NCI-H1930 (cell line): Measurements from ENCODE around the gene ZNF516.

Experiments
- DNase-seq, 2 experiments: peaks; one replicate each; lab custom pipeline; 2025; lab: John Stamatoyannopoulos, UW

ZNF516 gene

DNA sequence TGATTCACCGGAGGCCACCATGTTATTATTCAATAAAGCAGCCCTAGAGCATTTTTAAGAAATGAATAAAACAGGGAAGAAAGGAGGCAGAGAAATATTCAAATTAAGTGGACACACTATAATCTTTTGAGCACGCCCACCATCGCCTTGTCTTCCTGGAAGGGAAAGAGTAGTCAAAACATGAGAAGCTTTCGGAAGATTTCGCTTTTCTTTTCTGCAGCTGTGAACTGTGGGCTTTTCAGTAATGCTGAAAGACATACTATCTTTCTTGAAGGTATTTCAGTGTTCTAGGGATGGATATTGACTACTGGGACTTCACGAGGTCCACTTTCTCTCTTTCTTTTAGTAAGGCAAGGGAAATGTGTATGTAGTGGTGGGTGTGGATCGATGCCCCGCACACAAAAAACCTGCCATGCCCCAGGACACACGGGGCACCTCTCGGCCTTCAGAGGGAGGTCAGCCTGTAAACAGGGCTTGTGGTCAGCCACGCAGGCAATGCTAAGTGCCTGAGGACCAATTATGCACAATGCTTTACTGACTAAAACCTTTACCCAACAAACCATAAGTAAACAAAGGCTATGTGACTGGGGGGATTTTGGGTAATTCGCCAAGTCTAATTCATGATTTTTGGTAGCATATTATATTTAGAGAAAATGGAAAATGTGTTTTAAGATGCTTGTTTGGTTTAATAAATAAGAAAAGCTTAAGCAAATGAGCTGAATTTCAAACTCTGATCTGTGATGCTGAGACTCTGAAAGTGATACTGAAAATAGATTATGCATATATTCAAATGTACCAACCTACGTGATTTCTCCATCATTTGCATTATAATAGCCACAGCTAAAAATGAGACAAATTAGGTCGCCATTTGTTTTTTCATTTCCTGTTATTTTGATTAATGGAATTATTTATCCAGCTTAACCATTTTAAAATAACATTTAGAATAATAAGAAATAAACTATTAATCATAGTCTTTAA is 130.5 kb downstream of the ZNF516 start:
- no peak for DNase-seq

DNA sequence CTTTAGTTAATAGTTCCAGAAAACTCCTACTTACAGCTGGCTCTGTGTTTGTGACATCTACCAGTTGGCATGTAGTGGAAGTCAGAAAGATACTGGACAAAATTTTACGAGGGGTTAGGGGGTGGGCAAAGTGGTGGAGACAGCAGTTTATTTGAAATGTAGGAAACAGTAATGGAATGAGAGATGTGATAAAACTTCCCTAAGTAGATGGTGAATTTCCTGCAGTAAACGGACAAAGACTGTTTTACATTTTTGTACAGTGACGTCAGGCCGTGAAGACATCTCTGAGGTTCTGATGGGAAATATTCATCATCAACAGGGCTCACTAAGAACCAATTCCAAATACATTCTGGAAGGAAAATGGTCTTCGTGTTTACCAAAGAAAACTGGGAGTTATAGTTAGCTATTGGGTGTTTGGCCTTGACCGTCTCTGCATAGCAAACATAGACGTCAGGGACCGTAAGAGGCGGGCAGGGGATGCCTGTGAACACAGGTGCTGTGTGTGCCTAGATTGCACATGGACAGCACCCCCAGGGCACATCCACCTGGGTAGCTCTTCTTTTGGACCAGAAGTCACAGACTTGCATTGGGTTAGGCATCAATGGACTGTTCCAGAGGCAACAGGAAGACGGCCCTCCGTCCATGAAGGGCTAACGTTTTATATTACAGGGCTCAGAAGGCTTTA is 131.5 kb downstream of the ZNF516 start:
- no peak for DNase-seq

DNA sequence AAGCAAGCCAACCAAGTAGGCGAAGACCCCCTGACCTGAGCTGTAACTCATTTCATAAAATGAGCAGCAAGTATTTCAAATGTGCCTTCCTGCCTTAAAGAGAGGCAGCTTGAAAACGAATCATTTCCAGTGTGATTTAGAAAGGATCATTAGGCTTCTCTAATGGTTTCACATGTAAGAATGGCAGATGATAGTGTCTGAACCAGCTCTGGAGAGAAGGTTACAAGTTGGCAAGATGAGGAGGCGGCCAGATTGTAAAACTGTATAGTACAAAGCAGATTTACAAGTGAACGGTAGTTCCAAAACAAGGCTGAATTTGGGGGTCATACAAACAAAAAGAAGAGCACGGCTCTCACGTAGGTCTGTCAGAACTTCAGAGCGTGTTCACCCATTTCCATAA is 132.4 kb downstream of the ZNF516 start:
- DNase-seq = no peak

DNA sequence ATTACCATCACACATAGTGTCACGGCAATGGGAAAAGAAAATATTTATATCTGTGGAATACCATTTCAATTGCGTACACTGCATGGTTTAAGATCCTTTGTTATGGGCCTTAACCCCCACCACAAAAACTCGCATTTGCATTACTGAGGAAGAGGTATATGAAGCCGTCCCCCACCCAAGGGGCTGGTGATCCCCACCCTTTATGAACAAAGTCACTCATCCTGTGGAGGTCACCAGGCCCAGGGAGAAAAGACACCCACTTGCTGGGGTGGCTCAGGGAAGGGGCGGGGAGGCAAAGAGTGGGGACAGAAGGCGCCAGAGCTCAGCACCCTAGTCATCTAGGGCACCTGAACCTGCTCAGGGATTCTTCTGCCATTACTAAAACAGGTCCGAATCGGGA is 133.8 kb downstream of the ZNF516 start:
- no peak for DNase-seq

DNA sequence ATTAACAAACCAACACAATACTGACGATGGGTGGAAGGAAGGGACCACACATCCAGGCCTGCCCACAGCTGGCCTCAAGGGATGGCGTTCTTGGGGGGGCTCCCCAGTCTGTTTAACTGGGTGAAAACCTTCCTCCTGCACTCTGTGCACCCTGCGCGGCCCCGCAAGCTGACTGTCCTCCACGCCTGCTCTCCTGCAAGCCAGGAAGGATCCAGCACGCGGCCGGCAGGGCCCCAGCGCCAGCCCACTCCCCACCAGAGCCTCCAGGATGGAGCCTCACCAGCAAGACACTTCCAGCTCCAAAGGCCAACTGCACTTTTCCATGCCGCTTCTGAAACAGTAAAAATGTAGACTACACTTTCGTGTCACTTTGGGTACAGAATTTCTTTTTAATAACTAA is 135.1 kb downstream of the ZNF516 start:
- no peak for DNase-seq

DNA sequence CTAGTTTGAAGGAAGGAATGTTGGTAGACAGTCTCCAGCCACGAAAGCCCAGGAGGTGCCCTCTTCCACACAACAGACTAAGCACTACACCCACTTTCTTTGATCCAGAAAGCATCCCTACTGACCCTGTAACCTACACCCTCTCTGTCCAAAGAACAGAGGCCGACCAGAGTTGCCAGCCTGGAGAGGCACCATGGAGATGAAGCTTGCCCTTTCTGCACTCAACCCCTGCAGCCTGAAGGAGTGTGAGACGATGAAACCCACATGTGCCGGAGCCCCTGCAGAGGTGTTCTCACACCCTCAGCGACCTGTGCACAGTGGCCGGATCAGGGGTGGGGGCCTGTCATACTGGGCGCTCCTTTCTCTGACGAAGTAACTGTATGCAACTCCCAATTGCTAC is 136.3 kb downstream of the ZNF516 start:
- no peak for DNase-seq

DNA sequence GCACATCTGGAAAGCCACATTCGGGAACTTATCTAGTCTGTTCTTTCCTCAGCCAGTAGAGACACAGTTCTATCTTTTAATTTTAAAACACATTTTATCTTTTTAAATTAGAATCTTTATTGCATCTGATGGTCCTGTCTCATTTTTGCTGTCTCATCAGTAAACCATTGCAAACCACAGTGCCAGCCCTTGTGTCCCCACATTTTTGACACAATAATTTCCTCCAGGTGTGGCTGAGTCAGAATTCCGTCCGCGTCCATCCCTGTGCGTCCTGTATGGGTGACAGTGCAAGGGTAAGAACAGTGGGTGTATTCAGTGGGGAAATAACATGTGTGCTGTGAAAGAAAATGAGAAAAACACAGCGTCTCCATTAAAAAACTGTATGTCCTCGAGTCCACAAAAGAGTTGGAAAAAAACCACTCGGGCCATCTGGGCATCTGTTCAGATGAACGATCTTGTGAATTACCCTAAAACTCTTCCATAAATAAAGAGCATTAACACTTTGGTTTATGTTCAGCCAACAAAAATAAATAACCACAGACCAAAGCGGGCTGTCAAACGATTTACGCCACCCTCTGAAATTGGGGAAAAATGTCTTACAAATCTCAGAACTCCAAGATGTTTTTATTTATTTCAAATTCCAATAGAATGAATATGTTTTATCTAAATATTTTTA is 137.3 kb downstream of the ZNF516 start:
- DNase-seq = no peak

DNA sequence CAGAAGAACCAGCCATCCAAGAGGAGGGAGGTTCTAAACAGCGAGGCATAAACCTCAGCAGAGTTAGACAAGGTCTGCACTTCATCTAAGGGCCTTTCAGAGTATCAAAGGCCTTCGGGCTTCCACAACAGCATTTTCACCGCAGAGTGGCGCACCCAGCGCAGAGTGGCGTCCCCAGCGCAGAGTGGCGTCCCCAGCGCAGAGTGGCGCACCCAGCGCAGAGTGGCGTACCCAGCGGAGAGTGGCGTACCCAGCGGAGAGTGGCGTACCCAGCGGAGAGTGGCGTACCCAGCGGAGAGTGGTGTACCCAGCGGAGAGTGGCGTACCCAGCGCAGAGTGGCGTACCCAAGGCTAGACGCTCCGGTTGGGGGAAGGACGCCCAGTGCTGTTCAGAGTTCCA is 137.9 kb downstream of the ZNF516 start:
- DNase-seq = no peak

DNA sequence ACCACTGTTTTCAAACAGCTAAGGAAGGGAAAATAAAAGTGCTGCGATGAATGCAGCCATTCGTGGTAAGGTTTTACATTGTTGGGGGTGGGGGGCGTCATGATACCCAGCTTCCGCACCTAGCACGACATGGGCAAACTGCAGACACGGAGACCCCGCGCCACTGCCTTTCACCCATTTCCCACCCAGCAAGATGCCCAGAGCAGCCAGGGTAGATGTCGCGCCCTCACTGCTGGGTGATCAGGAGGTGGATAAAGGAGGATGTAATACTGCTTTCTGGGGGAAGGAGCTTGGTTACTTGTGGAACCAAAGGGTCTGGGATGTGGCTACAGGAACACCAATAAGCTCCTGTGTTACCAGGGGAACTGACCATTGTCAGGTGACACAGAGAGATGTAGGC is 138.4 kb downstream of the ZNF516 start:
- no peak for DNase-seq

DNA sequence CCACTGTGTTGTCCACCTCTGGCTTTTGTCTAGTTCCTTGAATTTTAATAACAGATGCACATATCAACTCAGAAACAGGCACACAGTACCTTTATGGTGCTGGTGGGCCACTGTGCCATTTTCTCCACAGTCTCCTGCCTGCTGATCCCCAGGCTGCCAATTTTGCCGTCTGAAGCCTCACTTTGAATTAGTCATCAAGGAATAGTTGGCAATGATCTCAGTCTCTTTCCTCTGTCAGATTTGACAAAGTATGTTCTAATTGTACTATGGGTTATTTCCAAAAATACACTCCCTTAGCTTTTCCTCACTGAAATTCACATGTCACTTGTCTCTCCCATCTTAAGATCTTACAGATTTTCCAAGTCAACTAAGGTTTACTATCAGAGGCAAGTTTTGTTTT is 140.7 kb downstream of the ZNF516 start:
- no peak for DNase-seq

DNA sequence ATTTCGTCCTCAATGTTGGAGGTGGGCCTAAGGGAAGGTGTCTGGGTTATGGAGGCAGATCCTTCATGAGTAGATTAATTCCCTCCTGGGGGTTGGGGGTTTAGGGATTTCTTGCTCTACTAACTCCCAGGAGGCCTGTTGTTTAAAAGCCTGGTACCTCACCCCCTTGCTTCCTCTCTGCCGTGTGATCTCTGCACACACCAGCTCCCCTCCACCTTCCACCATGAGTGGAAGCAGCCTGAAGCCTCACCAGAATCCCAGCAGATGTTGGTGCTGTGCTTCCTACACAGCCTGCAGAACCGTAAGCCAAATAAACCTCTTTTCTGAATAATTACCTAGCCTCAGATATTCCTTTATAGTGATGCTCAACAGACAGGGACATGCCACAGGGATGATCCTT is 141.5 kb downstream of the ZNF516 start:
- DNase-seq = no peak

DNA sequence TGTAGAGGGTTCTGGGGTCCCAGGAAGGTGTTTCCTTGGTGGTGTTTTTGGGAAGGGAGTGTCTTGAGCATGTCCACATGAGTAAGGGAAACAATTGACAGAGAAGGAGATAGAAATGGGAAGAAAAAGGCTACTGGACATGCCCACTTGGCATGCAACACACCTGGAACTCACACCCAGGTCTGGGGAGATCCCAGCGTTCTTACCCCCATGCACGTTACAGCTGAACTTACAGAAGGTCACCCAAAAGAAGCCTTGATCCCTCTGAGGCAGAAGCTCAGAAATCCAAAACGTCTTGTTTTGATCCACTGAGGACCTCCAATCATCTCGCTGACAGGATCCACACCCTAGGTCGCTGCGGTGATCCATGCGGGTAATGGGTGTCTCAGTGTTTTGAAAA is 142.0 kb downstream of the ZNF516 start:
- DNase-seq = no peak

DNA sequence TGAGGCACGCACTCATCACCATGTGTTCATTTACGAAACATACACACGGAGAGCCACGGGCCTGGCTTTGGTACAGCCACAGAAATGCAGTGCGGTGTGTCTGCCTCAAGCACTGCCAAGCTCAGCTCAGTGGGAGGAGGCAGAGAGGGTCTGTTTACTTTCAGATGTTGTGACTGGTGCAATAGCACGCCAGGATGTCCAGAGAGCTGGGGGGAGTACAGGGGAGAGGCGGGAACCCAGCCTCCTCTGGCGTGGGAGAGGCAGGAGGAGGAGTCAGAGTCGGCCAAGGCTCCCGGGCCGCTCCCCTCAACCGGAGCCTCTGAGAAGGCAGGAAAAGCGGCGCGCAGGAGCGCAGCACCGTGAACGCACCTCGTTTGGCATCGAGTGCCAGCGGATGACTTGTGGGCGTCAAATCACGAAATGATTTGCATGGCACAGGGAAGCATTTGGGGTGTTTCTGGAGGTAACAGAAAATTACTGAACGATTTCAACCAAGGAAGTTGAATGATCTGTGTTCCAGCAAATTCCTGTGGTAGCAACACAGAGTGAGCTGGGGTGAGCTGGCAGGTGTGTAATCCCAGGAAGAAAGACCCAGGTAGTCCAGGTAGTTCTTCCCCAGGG is 143.0 kb downstream of the ZNF516 start:
- DNase-seq = no peak

DNA sequence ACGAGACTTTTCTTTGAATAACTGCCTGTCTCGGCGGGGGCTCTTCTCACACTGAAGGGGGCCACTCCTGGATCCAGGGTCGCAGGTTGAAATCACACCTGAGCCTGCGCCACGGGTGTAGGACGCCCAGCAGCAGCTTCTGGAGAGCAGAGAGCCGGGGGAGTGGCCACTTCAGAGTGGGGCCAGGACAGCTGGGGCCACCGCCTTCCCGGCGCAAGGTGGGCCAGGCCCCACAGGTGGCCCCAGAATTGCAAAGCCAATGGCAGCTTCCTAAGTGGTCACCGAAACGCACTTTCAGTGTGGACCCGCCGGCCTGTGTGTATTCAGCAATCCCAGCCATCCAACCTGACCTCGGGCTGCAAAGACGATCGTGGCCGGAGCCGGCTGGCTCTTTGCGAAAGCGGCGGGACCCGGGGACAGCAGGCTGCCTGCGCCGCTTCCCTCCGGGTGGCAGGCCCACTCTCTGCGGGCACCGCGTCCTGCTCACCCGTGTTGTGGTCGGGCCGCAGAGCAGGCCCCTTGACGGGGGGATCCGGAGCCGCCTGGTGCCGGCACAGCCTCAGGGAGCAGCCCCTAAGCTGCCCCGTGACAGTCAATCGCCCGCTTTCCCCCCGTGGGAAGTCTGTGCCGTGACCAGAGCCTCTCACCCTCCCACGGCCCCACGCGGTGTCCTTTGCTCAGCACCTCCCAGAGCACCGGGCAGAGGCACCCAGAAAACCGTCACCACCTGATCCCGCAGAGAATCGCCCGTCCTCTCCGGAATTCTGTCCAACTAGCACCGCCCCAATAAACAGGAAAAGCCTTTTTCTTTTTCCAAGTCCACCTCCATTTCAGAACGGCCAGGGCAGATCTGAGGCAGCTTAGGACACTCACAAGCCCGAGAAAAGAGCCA is 144.7 kb downstream of the ZNF516 start:
- no peak for DNase-seq

DNA sequence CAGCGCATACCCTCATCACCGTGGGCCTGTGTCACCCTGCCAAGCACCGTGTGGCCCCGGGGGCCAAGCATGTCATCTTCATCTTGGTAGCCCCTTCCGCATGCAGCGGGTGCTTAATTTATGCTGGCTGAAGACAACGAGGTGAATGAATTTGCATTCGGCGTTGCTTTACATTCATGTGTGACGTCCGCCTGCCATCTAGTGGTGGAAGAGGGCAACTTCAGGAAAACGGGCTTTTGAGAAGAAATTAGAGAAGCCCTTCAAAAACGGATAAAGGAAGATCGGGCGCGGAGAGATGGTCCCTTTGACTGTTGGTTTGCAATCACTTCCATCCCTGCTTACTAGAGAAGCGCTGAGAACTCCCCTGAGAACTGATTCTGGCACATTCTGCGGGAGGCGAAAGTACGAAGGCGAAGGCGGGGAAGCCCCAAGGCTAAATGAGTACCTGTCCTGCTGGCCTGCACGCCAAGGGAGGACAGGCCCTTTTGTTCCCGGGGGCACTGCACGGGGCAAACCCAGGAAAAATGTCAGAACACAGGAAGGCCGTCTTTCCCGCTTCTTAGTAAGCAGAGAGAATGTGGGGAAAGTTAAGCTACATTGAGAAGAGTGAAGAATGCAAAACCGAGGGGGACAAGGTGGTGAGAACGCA is 145.9 kb downstream of the ZNF516 start:
- peak; percentile 26 to 76 for DNase-seq

DNA sequence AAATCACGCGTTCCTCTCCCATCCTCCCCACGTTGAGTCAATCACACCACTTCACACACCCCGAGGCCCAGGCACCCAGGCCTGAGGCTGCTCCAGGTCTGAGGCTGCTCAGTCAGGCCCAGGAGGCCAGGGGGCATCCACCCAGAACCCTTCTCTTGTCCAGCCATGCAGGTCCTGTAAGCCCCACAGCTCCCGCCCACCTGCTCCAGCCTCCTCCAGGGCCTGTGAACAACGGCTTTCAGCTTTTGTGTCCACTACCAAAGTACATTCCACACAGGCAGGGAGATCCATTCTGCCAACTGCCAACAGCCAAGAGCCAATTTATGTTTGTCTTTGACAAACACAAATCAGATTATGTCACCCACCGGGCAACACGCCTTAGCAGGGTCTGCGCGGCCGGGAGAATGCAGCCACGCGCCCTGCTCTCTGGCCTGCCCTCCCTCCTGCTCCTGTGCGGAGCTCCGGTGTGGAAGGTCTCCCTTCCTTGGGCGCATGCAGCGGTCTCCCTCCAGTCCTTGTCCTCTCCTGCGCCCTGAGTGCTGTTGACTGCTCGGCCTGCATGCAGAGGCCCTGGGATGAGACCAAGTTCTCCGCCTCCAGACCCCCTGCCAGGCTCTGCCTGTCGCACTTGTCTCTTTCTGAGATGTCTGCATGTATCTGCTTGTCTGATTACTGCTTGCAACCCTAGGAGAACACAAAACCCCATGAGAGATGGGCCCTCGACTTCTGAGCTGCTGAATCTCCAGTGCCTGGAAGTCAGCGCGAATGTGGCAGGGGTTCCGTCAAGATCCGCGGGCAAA is 146.6 kb downstream of the ZNF516 start:
- DNase-seq = no peak

DNA sequence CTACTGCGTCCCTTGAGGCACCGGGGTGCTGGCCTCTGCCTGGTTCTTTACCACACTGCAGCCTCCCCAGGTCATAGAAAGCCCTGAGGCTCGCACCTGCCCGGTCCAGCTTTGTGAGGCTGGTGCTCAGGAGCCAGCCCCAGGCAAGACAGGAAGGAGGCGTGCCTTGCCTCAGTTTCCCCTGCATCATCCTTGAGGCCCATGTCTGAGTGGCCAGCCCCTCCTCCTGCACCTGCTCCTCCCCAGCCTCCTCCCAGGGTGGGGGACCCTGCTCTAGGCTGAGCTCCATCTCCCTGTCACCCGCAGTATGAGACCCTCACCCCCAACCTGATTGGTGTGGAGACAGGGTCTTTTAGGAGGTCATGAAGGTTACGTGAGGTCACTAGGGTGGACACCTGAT is 147.7 kb downstream of the ZNF516 start:
- DNase-seq = no peak

DNA sequence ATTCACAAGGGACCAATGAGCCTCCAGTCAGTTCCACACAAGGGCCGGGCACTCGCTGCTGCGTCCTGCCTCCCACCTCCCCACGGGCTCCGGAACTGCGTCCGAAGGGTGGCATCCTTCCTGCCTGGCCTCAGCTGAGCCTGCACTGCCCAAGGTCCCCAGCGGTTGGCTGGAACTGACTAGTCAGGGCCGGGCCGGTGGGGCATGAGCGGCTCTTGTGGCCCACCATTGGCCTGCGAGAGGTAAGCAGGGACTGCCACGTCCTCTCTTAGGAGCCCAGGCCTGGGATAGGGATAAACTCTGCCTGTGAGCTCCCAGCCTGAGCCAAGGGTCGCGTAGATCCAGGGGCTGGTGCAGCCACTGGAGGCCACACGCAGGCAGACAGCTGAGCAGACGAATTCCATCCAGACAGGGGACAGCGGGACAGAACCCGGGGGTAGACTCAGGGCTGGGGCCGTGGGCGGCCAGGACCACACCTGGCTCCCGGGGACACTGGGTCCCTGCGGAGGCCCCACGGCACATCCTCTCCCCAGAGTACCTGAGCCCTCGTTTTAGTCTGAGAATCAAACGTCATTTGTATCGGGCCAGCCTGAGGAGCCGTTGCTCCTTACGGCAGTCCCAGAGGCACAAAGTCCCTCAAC is 148.4 kb downstream of the ZNF516 start:
- DNase-seq = no peak

DNA sequence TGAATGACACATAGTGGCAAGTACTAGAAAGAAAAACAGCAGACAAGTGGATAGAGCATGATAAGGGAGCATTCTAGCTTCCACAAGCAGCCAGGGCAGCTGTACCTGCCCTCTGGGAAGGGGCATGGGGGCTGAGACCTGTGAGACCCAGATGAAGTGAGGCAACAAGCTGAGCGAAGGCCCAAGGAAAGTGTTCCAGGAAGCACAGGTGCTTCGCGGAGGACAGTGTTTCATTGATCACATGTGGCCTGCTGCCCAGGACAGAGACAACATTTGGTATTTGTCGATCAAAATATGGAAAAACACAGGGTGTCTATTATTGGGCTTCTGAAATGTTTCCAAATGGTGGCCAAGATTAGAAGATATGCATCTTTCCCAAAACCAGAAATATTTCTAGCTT is 149.1 kb downstream of the ZNF516 start:
- DNase-seq = no peak
